ENCODE data around the gene UBR1.
"Not testable (repeated sequence)": the region's sequence is repeated elsewhere in the genome, so short reads cannot be mapped to it uniquely, and the experiment has no call there.

Gene UBR1

DNA sequence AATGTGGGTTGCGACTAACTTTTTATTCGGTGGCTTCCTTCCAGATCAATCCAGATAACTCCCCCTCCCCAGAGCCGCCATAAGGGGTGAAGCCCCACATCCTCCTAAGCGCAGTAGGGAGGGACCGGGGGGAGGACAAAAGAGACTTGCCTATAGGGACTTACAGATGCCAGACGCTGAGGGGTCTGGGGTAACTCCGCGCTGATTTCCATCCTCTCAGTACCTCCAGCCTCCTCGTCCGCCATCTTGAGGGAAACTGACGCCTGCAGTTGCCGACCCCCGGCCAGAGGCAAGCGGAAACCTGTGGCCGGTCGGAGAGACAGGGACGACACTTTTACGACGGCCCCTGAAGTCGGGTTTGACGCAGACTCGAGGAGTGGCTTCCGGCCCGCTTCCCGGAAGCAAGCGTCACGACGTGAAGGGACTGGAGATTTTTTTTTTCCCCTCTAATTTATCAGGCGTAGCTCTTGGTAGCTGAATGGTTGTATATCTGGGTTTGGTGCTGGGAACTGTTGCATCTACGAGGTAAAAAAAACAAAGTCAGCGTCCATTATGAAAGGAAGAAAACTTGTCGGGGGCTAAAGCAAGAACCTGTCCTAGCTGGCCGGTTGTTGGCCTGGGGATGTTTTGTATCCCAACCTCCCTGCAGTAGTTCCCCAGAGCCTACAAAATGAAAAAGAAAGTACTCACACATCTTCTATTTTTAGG, at the start of gene UBR1:
Gene UBR1, minus strand, starts transcription at position 261 of the 708 bp plus-strand sequence. Its CDS starts 16 bp downstream, at position 245.
- peak; percentile 90 for DNase-seq (ENCODE audit: low spot score)

DNA sequence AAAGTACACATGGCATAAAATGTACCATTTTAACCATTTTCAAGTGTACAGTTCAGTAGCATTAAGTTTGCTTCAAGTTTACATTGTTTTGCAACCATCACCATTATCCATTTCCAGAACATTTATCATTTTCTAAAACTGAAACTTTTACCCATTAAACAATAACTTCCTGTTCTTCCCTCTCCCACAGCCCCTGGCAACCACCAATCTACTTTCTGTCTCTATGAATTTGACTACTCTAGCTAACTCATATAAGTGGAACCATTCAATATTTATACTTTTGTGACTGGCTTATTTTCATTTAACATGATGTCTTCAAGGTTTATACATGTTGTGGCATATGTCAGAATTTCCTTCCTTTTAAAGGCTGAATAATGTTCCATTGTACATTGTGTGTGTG, 47.4 kb upstream of the UBR1 start:
- DNase-seq (ENCODE audit: low spot score): no peak

DNA sequence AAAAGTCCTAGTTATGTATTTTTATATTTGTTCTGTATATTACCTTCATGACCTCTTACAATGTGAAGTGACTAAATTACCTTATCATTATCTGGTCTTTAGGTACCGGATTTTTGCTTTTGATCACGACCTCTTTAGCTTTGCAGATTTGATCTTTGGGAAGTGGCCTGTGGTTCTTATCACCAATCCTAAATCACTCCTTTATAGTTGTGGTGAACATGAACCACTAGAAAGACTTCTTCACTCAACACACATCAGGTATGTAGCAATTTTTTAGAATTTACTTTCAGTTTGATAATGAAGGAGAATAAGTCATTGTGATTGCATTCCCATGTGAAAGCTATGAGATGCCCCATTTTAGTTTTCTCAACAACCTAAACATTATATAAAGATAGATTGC, 45.9 kb upstream of the UBR1 start:
- DNase-seq (ENCODE audit: low spot score): no peak

DNA sequence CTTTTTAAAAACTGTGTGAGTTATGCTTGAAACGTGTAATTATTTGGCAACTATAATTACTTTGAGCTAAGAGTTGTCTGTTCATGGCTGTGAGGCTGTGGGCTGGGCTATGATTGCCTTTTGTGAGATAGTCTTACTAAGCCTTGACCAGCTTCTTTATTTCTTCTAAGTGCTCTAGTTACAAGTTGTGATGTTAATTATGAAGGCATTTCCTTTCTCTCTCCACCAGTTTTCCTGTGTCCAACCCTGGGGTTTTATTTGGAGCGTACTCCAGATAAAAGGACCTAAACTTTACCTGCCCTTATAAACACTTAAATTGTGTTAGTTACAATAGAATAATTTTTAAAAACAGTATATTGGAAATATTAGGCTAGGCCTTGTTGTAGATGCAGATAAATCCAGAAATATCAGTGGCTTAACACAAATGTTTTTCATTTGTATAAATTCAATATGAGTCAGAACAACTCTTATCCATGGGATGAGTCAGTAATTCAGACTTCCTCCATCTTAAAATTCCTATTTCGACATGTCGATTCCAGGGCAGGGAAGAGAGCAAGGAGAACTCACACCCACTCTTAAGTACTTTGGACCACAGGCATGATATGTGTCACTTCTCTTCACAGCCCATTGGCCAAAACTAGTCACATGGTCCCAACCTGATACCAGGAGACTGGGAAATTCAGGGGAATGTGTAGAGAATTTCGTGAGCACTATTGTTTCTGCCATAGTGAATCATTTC, 44.5 kb upstream of the UBR1 start:
- no peak for DNase-seq (ENCODE audit: low spot score)

DNA sequence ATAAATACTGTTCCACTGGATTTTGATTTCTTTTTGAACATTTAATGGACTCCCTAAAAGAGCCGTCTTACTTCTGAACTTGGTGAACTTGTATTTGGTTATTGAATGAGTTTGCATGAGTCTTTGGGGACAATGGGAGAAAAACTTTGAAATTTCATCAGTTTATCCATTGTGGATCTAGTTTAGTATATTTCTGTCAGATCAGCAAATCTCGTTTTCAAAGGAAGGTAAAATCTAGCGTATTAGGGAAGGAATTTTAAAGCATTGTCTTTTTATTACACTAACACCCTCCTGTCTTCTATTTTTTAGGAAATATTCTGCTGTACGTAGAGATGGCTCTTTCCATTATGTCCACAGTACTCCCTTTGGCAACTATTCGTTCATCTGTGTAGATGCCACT, 40.3 kb upstream of the UBR1 start:
- DNase-seq (ENCODE audit: low spot score): no peak

DNA sequence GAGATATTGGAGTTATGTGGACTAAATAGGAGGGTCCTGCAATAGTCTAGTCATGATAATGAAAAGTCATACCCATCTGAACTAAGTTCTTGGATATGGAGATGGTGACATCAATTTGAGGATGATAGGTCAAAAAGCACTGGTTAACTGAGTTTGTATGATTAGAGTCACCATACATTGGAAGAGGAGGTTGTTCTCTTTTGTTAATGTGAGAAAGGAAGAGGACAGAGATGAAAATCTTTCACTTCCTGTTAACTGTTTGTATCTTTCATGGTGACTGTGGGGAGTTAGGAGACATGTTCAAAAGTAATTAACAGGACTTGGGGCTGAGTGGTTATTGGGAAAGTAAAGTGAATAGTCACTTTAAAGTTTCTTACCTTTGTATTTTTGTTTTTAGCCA, 38.7 kb upstream of the UBR1 start:
- no peak for DNase-seq (ENCODE audit: low spot score)

DNA sequence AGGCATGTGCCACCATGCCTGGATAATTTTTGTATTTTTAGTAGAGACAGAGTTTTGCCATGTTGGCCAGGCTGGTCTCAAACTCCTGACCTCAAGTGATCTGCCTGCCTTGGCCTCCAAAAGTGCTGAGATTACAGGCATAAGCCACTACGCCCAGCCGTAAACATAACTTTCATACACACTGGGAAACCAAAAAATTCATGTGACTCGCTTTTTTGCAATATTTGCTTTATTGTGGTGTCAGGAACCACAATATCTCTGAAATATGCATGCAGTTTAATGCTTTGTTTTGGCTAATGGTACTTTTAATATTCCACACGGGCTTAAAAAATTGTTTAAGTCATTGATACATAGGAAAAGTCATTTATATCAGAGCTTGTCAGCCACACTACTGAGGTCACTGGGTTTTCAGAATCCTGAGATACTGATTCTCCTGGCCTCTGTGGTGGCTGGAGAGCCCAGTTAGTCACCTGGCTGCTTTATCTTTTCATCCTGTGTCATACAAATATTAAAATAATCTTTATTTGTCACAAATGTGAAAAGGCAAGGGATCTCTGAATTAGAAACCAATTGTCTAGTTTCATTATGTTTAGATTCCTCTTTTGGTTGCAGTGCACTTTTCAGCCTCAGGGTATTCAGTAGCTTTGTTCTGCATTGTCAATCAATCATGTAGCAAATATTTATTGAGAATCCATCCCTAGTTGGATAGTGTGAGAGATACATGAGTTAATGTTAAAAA, 37.5 kb upstream of the UBR1 start:
- no peak for DNase-seq (ENCODE audit: low spot score)

DNA sequence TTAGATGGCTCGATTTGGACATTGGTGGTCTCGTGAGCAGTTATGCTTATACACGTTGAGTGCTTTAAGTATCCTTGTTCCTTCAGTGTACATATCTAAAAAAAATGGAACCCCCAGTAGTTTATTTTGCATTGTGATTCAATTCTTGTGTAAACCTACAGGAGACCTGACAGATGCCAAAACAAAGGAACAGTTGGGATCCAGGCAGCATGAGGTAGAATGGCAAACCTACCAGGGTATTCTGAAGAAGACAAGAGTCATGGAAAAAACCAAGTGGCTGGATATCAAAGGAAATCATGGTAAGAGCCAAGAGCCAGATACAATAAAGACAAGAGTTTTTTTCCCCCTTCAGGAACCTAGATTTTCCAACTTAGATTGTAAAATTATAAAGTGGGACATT, 29.5 kb upstream of the UBR1 start:
- no peak for DNase-seq (ENCODE audit: low spot score)

DNA sequence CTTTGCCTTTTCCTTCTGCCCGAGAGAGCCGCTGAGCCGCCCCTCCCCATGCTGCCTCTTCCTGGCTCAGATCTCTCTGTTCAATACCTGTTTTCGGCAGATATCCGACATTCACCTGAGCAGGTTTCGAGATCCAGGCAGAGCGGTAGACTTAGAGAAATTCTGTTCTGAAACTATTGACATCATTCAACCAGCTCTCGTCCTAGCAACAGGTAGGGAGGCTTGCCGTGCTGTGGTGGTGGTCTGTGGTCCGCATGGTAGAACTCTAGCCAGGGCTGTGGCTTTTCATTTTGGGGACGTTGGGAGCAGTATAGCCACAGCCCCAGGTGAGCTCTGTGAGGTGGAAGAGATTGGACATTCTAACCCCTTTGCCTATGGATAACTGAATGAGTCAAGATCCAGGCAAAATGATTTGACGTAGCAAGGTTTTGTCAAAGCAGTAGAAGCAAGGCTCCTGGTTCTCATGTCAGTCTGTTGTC, 28.4 kb upstream of the UBR1 start:
- no peak for DNase-seq (ENCODE audit: low spot score)

DNA sequence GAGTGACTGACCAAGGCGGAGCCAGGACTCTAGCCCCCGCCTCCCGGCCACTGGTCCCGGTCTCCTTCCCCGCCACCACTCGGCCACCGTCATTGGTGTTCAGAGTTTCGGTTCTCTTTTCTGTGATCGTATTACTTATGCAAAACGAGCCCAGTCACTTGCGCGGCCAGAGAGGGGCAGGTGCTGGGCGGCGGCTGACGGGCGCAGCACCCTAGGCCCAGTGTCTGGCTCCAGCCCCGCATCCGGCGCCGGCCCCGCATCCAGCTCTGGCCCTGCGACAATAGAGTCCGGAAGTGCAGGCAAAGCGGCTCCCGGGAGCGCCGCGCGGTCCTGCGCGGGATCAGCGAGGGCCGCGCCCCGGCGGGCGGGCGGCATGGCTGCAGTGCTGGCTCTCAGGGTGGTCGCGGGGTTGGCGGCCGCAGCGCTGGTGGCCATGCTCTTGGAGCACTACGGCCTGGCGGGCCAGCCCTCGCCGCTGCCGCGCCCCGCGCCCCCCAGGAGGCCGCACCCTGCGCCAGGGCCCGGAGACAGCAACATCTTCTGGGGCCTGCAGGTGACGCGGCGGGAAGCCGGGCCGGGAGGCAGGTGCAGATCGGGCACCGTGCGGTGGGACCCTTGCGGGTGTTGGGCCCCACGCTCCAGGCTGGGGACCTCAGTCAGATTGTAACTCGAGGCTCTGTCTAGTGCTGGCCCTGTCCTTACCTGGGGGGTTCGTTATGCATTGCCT, 27.8 kb upstream of the UBR1 start, which contains the start of gene TMEM62:
Gene TMEM62, plus strand, starts transcription at position 157 of the 727 bp plus-strand sequence. Its CDS starts 217 bp downstream, at position 374.
- DNase-seq (ENCODE audit: low spot score): peak; percentile 71

DNA sequence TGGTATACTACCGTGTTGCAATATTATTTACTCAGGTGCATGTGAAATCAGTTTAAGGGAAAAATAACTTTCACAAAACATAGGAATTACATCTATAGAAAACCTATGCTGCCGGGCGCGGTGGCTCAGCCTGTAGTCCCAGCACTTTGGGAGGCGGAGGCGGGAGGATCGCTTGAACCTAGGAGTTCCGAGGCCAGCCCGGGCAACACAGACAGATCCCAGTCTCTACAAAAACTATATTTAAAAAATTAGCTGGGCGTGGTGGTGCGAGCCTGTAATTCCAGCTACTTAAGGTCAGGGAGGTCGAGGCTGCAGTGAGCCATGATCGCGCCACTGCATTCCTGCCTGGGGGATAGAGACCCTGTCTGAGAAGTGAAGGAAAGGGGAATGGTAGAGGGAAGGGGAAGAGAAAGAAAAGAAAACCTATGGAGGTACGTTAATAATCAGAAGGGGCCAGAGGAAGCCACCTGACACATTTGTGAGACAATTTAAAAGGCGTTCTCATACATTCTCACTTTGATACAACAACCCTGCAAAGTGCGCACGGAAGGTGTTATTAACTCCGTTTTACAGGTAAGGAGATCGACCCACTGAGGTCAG, 27.1 kb upstream of the UBR1 start:
- no peak for DNase-seq (ENCODE audit: low spot score)

DNA sequence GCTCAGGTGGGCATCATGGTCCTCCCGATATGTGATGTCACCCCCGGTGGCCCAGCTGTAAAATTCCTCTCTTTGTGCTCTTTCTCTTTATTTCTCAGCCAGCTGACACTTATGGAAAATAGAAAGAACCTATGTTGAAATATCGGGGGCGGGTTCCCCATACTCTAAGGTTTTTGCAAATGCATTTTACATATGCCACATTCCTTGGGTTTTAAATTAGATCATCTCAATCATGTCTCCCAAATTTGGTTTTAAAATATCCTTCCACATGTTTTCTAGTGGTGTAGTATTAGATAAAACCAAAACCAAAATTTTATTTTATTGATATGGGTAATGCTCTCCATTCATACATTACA, 23.1 kb upstream of the UBR1 start:
- no peak for DNase-seq (ENCODE audit: low spot score)

DNA sequence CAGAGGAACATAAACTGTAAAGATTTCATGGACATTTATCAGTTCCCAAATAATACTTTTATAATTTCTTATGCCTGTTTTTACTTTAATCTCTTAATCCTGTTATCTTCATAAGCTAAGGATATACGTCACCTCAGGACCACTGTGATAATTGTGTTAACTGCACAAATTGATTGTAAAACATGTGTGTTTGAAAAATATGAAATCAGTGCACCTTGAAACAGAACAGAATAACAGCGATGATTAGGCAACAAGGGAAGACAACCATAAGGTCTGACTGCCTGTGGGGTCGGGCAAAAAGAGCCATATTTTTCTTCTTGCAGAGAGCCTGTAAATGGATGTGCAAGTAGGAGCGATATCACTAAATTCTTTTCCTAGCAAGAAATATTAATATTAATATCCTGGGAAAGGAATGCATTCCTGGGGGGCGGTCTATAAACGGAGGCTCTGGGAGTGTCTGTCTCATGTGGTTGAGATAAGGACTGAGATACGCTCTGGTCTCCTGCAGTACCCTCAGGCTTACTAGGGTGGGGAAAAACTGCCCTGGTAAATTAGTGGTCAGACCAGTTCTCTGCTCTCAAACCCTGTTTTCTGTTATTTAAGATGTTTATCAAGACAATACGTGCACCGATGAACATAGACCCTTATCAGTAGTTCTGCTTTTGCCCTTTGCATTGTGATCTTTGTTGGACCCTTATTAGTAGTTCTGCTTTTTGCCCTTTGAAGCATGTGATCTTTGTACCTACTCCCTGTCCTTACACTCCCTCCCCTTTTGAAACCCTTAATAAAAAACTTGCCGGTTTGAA, 22.5 kb upstream of the UBR1 start:
- not testable (repeated sequence) for DNase-seq (ENCODE audit: low spot score)

DNA sequence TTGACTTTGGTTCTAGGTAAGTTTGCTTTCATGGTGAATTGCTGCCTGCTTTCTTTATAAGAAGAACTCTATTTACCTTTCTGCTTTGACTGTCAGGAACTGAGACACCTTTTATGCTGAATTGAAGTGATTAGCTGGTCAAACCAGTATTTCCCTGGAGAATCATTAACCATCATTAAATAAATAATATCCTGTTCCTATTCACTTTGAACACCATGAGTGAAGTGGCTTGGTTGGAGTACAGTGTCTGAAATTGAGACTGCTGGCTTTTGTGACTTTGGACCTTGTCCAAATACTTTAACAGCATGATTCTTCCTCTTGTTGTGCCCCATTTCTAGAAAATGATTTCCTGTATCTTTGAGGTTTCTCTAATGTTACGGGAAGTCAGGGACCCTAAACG, 21.9 kb upstream of the UBR1 start:
- DNase-seq (ENCODE audit: low spot score): no peak

DNA sequence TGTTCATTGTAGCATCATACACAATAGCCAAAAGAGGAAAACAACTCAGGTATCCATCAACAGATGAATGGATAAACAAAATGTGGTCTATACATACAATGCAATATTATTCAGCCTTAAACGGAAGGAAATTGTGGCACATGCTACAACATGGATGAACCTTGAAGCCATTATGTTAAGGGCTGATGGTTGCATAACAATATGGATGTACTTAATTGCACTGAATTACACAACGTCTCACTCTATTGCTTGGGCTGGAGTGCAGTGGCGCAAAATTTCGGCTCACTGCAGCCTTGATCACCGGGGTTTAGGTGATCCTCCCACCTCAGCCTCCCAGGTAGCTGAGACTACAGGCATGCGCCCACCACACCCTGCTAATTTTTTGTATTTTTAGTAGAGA, 20.5 kb upstream of the UBR1 start:
- no peak for DNase-seq (ENCODE audit: low spot score)

DNA sequence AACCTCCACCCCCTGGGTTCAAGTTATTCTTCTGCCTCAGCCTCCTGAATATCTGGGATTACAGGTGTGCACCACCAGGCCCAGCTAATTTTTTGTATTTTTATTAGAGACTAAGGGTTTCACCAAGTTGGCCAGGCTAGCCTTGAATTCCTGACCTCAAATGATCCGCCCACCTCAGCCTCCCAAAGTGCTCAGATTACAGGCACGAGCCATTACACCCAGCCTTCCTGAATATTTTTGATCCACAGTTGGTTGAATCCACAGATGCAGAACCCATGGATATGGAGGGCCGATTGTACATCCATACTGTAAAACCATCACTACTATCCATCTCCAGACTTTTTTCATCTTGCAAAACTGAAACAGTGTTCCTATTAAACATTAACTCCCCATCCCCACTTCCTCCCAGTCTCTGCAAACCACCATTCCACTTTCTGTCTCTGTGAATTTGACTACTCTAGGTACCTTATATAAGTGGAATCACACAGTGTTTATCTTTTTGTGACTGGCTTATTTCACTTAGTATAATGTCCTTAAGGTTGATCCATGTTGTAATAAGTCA, 19.3 kb upstream of the UBR1 start:
- DNase-seq (ENCODE audit: low spot score): no peak

DNA sequence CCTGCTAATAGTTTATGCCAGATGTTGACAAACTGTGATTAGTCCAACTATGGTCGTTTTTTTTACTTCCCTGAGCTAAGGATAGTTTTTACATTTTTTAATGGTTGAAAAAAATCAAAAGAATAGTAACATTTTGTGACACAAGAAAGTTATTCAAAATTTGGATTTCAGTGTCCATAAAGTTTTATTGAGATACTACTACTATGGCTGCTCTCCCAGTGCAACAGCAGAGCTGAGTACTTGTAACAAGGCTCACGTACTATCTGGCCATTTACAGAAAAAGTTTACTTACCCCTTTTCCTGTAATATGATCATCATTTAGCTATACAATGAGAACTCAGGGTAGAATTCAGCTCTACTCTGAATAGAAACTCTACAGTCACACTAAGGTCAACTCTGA, 16.0 kb upstream of the UBR1 start:
- no peak for DNase-seq (ENCODE audit: low spot score)

DNA sequence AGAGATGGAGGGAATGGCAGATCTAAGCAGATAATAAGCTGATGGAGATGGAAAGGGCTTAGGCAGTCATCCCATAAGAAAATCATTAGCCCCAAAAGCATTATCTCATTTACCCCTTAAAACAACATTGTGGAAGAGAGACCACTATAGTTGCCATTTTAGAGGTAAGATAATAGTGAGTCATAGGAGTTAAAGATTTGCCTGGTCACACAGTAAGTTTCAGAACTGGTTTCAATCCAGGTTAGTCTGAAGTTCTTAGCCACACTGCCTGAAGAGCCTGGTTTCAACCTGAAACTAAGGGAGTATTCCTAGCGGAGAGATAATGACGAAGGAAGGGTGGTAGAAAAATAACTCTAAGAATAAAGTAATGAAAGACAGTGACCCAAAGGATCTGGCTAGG, 13.0 kb upstream of the UBR1 start:
- DNase-seq (ENCODE audit: low spot score): no peak

DNA sequence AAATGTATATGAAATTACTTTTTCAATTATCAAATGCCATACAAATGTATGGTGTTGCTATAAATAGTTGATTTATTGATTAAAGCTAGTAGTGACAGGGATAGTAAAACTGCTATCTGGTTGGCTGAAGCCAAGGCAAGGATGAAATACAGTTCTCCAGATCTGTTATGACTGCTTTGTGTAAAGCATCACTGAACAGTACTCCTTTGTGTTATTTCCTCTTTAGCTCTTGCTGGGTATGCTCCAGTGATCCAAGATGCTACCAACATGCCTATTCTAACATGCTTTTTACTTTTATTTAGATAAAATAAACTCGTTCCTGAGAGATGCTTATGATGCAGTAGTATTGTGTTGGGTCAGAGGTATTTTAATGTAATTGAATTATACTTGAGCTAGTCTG, 12.4 kb upstream of the UBR1 start:
- DNase-seq (ENCODE audit: low spot score): no peak

DNA sequence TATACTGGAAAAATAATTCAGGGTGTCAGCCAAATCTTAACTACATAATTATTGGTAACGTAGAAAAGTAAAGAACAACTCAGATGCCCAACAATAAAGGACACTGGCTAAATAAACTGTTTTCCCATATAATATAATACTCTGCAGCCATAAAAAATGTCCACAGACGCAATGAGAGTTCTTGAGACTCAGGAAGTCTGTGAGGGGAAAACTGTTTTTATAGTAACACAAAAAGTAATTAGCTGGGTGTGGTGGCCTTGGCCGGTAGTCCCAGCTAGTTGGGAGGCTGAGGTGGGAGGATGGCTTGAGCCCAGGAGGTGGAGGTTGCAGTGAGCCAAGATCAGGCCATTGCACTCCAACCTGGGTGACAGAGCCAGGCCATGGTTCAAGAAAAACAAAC, 5.5 kb upstream of the UBR1 start:
- no peak for DNase-seq (ENCODE audit: low spot score)

DNA sequence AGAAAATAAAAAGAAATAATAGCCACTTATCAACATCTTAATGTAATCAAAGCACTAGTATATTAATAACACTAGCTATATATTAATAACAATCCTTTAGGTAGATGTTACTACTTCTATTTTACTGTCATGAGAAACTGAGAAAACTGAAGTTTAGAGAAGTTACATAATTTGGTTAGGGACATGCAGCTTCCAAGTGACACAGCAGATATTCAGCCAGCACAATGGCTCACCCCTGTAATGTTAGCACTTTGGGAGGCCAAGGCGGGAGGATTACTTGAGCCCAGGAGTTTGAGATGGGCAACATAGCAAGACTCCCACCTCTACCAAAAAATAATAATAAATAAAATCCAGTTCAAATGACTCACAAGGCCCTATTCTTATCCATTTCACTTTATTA, 1.9 kb upstream of the UBR1 start:
- DNase-seq (ENCODE audit: low spot score): no peak
